ENCODE measurements around the gene TEKT1.
"Not testable (repeated sequence)": the region's sequence is repeated elsewhere in the genome, so short reads cannot be mapped to it uniquely, and the experiment has no call there.

- not testable (repeated sequence) for TF ChIP-seq CTCF, POLR2A (IDR thresholded peaks at IDR 0.05)
Observed at GRCh38 chr17:6879221-6879975, 47.9 kb upstream of the TEKT1 start.
